ENCODE measurements around the gene ARHGDIG. TPM values are rescaled to one million over a fixed set of nuclear protein-coding genes. Genes with fewer than 3 reads are reported as not detected.

Gene ARHGDIG
- total and polyA plus RNA-seq, 2 experiments from 2014 or later, result 3.1 to 6.5 TPM

DNA sequence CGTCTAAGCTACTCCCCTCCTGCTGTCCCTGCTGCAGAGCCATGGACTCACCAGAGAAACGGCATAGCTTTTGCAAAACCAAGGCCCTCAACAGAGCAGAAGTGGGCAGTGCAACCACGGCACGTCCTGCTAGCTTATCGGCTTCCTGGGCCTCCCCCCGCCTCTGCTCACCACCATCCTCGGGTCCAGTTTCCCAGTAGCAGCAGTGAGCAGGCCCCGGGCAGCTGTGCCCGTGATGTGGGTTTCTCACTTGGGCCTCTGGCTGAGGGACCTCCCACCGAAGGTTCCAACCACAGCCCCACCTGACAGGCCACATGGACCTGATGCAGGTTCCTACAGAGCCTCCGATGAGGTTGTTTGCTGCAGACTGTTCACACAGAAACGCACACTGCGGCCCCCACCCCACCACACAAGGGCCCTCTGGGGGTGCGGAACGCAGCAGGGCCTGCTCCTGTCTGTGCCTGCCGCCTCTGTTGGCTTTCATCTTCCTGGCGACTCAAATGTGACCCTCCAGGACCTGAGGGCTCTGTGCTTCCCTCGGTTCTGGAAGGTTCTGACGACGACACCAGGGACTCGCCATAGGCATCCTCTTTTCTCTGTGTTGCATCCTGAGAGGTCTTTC lies 27.4 kb downstream of the ARHGDIG start:
- TF ChIP-seq, protein P1, sequence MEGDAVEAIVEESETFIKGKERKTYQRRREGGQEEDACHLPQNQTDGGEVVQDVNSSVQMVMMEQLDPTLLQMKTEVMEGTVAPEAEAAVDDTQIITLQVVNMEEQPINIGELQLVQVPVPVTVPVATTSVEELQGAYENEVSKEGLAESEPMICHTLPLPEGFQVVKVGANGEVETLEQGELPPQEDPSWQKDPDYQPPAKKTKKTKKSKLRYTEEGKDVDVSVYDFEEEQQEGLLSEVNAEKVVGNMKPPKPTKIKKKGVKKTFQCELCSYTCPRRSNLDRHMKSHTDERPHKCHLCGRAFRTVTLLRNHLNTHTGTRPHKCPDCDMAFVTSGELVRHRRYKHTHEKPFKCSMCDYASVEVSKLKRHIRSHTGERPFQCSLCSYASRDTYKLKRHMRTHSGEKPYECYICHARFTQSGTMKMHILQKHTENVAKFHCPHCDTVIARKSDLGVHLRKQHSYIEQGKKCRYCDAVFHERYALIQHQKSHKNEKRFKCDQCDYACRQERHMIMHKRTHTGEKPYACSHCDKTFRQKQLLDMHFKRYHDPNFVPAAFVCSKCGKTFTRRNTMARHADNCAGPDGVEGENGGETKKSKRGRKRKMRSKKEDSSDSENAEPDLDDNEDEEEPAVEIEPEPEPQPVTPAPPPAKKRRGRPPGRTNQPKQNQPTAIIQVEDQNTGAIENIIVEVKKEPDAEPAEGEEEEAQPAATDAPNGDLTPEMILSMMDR (IDR thresholded peaks at IDR 0.05; ENCODE audit: low read depth, low read length), result no peak
- DNase-seq (ENCODE audit: low read depth in 1 of 2, low spot score in 1 of 2), result no peak
- no peaks in the 10 kb centered on the region for H3K36me3 ChIP-seq

DNA sequence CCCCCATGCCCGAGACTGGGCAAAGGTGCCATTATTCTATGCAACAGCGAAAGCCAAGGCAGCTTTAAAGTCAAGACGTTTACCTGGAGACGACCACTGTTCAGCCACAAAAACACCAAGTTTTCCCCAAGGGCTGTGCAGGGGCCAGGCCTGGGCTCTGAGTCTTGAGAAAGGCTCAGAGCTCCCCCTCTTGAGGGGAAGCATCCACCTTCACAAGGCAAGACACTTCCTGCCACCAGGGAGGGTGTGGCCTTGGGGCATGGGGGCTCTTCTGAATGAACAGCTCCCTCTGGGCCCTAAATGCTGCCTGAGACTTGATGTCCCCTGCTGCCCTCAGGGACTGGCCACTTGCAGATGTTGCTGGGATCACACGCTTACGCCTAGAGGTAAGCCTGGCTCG lies 29.1 kb downstream of the ARHGDIG start:
- no peak for DNase-seq (ENCODE audit: low read depth in 1 of 2, low spot score in 1 of 2)
- Histone ChIP-seq H3K27ac (no peak overlapping the region), H3K4me1 (ENCODE audit: low read depth) (peaks cover 3% of the 10 kb centered on the region), H3K4me3 (no peak overlapping the region), H3K27me3 (no peaks in the 10 kb centered on the region), H3K9me3 (ENCODE audit: low read depth) (no peaks in the 10 kb centered on the region), H3K36me3 (no peaks in the 10 kb centered on the region)
- TF ChIP-seq, protein P1 (IDR thresholded peaks at IDR 0.05; ENCODE audit: low read depth, low read length), result no peak

More for the DNA sequence above, 27.4 kb downstream of the ARHGDIG start:
- Histone ChIP-seq H3K4me1 (ENCODE audit: low read depth) (peaks cover 3% of the 10 kb centered on the region), H3K27me3 (no peaks in the 10 kb centered on the region), H3K27ac (no peak overlapping the region), H3K4me3 (no peak overlapping the region), H3K9me3 (ENCODE audit: low read depth) (no peaks in the 10 kb centered on the region)

DNA sequence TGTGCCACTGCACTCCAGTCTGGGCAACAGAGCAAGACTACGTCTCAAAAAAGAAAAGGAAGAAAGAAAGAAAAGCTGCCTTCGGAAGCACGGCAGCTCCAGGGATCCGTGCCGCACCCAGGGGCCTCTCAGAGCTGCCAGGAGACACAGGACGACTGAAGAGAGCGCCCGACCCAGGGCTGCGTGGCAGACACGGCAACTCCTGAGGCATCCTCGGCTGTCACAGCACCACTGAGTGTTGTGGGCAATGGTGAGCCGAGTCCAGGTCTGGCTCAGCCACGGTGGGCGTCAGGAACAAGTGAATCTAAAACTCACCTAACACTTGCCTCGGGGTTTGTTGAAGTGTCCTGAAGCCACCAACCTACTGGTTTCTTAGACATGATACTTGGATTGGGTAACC lies 31.3 kb downstream of the ARHGDIG start:
- H3K4me1 ChIP-seq (ENCODE audit: low read depth), result no peaks in the 10 kb centered on the region
- H3K27ac ChIP-seq, result no peak overlapping the region
- no peaks in the 10 kb centered on the region for H3K27me3 ChIP-seq
- H3K9me3 ChIP-seq (ENCODE audit: low read depth), result no peaks in the 10 kb centered on the region
- no peak for DNase-seq (ENCODE audit: low read depth in 1 of 2, low spot score in 1 of 2)
- TF ChIP-seq, protein P1 (IDR thresholded peaks at IDR 0.05; ENCODE audit: low read depth, low read length), result no peak
- no peaks in the 10 kb centered on the region for H3K36me3 ChIP-seq
- H3K4me3 ChIP-seq, result no peak overlapping the region

DNA sequence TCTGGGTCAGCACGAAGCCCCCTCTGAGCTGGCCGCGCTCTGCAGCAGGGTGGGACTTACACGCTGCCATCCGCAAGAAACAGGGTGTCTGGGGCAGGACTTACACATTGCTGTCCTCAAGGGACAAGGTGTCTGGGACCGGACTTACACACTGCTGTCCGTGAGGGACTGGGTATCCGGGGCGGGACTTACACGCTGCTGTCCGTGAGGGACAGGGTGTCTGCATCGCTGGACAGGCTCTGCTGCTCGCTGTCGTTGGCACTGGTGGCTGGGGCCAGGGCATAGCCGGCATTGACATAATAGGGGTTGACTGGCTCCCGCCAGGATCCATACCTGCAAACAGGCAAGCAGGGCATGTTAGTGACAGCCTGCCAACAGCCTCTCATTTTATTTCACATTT lies 34.0 kb downstream of the ARHGDIG start:
- H3K4me3 ChIP-seq, result no peak overlapping the region
- no peaks in the 10 kb centered on the region for H3K9me3 ChIP-seq (ENCODE audit: low read depth)
- H3K36me3 ChIP-seq, result no peaks in the 10 kb centered on the region
- H3K4me1 ChIP-seq (ENCODE audit: low read depth), result peaks cover 2% of the 10 kb centered on the region
- TF ChIP-seq, protein P1 (IDR thresholded peaks at IDR 0.05; ENCODE audit: low read depth, low read length), result no peak
- DNase-seq (ENCODE audit: low read depth in 1 of 2, low spot score in 1 of 2), result no peak
- no peaks in the 10 kb centered on the region for H3K27me3 ChIP-seq
- H3K27ac ChIP-seq, result no peak overlapping the region

DNA sequence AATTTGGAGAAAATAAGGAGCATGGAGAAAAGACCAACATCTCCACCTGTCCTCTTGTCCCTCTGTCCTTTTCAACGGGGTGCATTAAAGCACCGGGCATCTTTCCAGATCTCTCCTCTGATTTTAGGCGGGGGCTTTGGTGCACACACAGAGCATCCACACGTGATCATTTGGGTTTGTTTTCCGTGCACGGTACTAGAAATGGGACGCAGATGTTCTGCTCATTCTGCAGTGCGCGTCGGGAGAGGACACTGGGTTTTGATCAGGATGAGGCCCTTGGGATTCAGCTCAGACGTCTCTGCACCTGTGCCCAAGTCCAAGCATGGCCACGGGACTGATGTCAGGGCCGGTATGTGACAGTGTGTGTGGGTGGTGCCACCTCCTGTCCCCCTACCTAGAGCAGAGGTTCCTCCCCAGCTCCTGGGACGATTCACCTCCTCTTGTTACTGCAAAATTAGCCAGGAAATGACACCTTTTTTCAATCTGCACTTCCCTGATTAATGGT lies 34.5 kb downstream of the ARHGDIG start:
- Histone ChIP-seq H3K27me3 (no peaks in the 10 kb centered on the region), H3K27ac (no peak overlapping the region), H3K9me3 (ENCODE audit: low read depth) (no peaks in the 10 kb centered on the region), H3K4me1 (ENCODE audit: low read depth) (peaks cover 2% of the 10 kb centered on the region), H3K4me3 (no peak overlapping the region), H3K36me3 (no peaks in the 10 kb centered on the region)
- DNase-seq (ENCODE audit: low read depth in 1 of 2, low spot score in 1 of 2), result no peak
- TF ChIP-seq, protein P1 (IDR thresholded peaks at IDR 0.05; ENCODE audit: low read depth, low read length), result no peak
